MV-4-11 (cell line): ENCODE measurements around the gene RNF19B.
A peak's percentile ranks its signal among the peaks of the same experiment; 100 is the strongest.
"Not testable (repeated sequence)": the region's sequence is repeated elsewhere in the genome, so short reads cannot be mapped to it uniquely, and the experiment has no call there.

Source experiments
- DNase-seq: peaks from one replicate; lab custom pipeline; 2025; lab: John Stamatoyannopoulos, UW

RNF19B gene

DNA sequence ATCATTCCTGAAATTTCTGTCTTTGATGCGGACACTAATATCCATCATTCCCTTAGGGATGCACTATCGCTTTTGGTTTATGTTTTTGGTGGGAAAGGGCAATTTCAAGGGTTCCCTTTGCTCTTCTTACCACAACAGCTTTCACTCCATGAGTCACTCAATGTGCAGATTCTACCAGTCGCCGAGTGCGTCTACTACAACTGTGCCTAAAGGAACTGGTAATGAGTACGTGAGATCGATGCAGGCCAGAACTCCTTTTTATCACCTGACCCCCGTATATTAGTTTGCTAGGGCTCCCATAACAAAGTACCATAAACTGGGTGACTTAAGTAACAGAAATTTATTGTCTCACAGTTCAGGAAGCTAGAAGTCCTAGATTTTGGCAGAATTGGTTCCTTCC is 35.9 kb downstream of the RNF19B start:
- DNase-seq = peak; percentile 41

DNA sequence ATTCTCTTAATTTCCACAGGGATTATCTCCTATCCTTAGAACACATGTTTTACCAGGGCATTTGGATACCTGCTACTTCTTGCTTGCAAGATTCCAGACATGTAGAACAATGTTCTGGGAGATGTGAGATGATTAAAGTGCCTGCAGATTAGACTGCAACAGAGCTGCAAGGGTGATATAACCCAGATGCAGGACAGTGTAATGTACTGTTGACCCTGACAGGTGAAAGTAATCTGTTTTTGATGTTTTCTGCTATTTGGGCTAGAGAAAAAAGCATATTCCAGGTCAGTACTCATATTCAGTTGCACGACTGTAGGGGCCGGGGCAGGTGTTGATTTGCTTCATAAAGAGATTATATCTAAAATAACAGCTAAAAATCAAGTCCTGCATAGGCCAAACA is 36.3 kb downstream of the RNF19B start:
- DNase-seq = no peak

DNA sequence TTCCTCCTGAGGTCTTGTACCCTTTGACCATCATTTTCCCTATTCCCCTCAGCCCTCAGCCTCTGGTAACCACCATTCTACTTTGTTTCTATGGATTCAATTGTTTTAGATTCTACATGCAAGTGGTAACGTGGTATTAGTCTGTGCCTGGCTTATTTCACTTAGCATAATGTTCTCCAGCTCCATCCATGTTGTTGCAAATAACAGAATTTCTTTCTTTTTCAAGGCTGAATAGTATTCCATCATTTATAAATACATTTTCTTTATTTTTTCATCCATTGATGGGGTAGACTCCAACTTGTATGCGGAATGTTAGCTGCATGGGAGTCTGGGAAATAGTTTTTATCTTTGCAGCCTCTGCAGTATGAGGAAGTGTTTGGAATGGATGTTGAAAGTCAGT is 37.2 kb downstream of the RNF19B start:
- DNase-seq = no peak

DNA sequence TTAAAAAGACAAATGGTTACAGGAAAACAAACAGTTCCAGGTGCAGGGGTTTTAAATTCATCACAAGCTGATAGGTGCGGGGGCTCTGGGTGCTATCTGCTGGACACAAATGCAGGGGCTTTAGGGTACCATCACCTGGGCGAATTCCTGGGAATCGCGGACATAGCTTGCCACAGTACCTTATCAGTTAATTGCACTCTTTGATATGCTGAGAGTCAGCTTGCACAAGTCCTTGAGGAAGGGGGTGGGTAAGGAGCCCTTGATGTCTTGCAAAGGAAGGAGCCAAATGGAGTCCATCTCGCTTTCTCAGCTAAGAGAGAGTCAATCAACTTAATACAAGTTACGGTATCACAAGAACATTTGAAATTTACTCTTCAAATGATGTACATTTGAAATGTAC is 38.0 kb downstream of the RNF19B start:
- DNase-seq = no peak

DNA sequence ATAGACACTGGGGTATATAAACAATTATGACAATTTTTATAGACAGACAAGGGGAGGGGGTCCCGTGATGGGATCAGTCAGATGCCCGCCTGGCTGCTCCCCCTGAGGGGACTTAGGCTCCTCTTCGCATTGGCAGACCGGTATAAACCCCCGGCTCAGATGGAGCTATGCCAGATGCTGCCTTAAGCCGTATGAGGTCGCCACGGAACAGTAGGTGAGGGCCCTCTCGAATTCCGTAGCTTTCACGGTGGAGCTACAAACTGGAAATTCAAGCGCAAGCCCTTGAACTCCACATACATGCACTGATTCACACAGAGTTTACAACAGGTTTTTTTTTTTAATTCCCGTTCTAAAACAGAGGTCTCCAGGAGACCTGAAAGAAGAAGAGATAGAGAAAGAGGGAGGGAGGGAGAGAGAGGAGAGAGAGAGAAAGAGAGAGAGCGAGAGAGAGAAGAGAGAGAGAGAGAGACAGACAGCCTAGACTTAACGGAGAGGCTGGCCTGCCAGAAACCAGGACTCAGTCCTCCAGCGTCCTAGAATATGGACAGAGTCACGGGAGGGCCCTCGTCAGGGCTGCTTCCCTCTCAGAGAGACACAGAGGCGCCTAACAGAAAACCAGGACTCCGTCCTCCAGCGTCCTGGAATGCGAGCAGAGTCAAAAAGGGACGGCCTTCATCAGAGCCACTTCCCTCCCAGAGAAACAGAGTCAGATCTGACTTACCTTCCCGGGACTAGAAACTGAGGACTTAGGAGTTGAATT is 39.0 kb downstream of the RNF19B start:
- no peak for DNase-seq

- DNase-seq = no peak
Measured at GRCh38 chr1:32924881-32925344, 39.7 kb downstream of the RNF19B start.

GRCh38 chr1:32920833-32921232 is 43.8 kb downstream of the RNF19B start:
- no peak for DNase-seq

DNA sequence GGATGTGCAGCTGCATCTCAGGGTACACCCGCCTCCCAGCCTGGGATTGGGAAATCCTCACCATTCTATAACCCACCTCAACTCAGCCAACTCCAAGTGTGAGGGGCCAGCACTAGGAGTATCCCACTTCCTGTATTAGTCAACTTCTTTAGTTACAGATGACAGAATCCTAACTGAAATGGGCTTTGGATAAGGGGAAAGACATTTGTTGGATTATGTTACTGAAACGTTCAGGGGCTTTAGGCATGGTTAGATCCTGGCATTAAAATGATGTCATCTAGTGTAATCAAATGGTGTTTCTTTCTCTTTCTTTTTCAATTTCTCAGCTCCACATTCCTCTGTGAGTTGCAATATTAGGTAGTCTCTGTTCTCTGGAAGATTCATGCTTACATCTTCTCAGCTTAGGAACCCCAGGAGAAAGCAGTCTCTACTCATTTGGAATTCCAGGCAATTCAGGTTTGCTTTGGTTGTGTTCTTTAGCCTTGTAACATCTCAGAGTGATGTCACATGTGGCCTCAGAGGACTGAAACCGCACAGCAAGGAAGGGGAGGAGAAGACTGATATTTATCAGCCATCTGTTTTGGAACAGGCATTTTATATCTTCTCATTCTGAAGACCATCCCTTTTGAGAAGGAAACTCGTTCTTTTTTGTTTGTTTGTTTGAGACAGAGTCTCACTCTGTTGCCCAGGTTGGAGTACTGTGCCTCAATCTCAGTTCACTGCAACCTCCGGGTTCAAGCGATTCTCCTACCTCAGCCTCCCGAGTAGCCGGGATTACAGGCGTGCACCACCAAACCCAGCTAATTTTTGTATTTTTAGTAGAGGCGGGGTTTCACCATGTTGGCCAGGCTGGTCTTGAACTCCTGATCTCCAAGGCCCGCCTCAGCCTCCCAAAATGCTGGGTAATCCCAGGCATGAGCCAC is 44.5 kb downstream of the RNF19B start:
- DNase-seq = peak; percentile 46

- DNase-seq = no peak
Measured at GRCh38 chr1:32918179-32918578, 46.4 kb downstream of the RNF19B start.

DNA sequence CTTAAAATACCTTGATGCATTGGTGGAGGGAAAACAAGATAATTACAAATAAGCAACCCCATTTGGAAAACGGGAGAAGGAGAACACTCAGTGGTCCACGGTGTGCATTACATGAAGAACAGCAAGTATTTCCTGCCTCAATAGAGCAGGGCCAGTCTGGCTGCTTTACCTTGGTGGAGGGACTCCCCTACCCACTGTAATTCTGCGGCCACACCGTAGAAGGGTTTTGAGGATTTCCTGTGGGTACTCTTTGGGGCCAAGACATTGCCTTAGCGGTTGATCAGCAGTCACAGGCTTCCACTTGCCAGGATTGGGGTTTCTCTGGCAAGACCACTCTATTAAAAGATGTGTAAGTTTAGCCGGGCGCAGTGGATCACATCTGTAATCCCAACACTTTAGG is 47.1 kb downstream of the RNF19B start:
- DNase-seq = no peak

DNA sequence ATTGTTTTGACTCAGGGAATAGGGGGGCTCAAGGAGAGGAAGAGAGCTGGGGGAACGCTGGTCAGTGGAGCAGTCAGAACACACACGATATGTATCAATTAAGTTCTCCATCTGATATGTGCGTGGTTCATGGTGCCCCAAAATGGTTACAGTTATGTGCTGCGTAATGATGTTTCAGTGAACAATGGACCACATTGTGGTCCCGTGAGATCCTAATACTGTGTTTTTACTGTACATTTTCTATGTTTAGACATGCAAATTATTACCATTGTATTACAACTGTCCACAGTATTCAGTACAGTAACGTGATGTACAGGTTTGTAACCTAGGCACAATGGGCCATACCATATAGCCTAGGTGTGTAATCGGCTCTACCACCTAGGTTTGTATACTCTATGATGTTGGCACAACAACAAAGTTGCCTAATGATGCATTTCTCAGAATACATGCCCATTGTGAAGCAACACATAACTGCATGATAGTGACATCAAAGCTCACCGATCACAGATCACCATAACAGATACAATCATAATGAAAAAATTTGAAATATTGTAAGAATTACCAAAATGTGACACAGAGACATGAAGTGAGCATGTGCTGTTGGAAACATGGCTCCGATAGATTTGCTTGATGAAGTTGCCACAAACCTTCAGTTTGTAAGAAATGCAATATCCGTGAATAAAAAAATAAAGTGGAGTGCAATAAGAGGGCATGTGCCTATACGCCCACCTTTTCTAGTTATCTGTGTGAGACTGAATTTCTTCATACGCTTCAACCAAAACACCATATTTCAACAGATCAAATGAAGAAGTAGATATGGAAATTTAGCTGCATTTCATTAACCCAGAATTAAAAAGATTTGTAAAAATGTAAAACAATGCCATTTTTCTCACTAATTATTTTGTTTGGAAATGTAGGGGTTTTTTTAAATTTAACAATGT is 48.6 kb downstream of the RNF19B start:
- DNase-seq = no peak

- DNase-seq = no peak
Measured at GRCh38 chr1:32910319-32910718, 54.3 kb downstream of the RNF19B start.

- peak; percentile 53 for DNase-seq
Measured at GRCh38 chr1:32907435-32907834, 57.2 kb downstream of the RNF19B start.

DNA sequence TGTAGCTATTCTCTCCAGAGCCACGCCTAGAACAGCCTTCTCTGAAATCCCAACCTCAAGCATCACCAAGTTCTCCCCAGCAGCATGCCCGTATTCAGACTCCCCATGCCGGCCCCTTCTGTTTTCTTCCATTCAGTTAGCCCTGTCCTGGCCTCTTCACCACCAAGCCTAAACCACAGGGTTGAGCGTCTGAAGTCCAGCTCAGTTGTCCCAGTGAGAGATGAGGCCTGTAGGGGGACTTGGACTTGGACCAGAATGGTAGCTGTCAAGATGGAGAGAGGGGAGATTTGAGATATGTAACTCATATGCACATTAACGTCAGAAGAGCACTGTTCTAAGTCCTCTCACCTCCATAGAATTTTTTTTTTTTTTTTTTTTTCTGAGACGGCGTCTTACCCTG is 58.0 kb downstream of the RNF19B start:
- no peak for DNase-seq

DNA sequence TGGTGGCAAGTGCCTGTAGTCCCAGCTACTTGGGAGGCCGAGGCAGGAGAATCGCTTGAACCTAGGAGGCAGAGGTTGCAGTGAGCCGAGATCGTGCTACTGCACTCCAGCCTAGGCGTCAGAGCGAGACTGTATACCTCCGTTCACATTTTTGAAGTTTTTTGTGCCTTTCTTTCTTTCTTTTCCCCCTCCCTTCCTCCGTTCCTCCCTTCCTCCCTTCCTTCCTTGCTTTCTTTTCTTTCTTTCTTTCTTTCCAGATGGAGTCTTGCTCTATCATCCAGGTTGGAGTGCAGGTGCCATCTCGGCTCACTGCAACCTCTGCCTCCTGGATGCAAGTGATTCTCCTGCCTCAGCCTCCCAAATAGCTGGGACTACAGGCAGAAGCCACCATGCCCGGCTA is 59.0 kb downstream of the RNF19B start:
- not testable (repeated sequence) for DNase-seq

DNA sequence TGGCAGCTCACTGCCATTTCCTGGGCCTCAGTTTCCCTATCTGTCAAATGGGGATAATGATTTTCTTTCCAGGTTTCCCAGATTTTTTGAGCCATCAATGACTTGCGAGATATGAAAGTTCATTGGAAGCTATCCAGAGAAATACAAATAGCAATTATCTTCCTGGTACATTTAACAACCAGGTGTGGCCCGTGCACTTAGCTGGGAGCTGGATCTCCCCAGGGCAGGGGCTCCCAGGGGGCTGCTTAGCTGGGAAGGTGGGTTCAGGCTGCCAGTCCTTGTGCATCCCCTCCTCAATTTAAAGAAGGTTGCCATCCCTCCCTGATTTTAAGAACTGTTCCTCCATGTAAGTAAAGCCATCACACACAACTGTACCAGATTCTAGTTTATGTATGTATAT is 59.8 kb downstream of the RNF19B start:
- no peak for DNase-seq

- DNase-seq = no peak
Measured at GRCh38 chr1:32903991-32904785, 60.4 kb downstream of the RNF19B start.

- no peak for DNase-seq
Measured at GRCh38 chr1:32902535-32902920, 62.1 kb downstream of the RNF19B start.

GRCh38 chr1:32901823-32902534 is 62.6 kb downstream of the RNF19B start:
- DNase-seq = no peak
